Effector CD4-positive, alpha-beta T cell (primary cell): ENCODE measurements around the gene ZSWIM5.
"Not testable (repeated sequence)": the region's sequence is repeated elsewhere in the genome, so short reads cannot be mapped to it uniquely, and the experiment has no call there.

Experiments
- DNase-seq: peaks from one replicate; pipeline ENCODE4 v3.0.0-alpha.2; 2020

ZSWIM5 gene

GRCh38 chr1:45136984-45137383, 69.4 kb downstream of the ZSWIM5 start:
- no peak for DNase-seq

GRCh38 chr1:45135316-45135715, 71.1 kb downstream of the ZSWIM5 start:
- DNase-seq, result no peak

- DNase-seq, result no peak
These were observed 71.9 kb downstream of the ZSWIM5 start for GRCh38 chr1:45134461-45134873.

GRCh38 chr1:45132719-45133118, 73.7 kb downstream of the ZSWIM5 start:
- DNase-seq, result not testable (repeated sequence)

- no peak for DNase-seq
These were observed 83.0 kb downstream of the ZSWIM5 start for GRCh38 chr1:45123358-45123757.

DNA sequence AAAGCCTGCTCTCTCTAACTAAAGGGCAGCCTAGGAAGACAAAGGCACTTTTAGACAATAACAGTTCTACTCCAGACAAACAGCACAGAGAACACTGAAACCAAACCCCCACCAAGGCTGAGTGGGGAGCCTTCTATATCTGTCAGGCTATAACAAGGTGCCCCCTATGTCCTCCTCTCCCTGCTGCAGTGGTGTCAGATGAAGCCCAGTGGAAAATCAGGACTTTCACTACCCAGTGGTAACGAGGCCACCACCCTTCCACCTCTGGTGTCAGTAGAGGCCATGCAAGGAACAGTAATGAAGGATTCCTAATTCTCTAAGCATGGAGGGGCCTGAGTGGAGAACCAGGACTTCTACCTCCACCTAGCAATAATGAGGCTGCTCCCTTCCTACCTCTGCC, 83.7 kb downstream of the ZSWIM5 start:
- DNase-seq, result no peak

DNA sequence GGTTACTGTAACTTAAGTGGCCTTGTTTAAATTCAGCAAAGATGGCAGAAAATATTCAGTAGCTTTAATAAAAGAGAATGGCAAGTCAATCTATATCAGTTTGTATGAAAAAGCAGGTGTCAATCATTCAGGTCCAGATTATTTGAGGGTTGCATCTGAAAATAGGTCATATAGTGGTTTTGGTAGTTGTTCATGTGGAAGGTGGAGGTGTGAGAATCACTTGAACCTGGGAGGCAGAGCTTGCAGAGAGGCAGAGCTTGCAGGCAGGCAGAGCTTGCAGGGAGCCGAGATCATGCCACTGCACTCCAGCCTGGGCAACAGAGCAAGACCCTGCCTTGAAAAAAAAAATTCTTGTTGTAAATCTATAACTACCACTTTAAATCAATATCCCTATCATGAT, 88.6 kb downstream of the ZSWIM5 start:
- DNase-seq, result no peak

- DNase-seq, result no peak
These were observed 89.6 kb downstream of the ZSWIM5 start for GRCh38 chr1:45116820-45117219.

DNA sequence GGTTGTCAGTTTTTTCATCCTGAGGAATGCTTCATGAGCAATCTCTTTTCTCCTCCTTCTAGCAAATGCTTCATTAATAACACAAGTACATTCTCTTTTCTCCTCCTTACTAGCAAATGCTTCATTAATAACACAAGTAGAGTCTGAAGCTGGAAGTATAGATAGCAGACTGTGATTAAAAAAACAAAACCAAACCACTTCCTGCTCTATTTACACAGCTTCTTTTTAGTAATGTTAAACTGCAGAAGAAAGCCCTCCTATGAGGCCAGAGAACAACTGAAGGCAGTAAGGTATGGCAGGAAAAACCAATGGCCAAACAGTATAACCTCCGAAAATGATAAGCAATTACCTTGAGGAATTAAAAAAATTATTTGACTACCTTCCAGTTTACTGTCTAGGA, 90.1 kb downstream of the ZSWIM5 start:
- no peak for DNase-seq

GRCh38 chr1:45115198-45115597, 91.2 kb downstream of the ZSWIM5 start:
- not testable (repeated sequence) for DNase-seq

DNA sequence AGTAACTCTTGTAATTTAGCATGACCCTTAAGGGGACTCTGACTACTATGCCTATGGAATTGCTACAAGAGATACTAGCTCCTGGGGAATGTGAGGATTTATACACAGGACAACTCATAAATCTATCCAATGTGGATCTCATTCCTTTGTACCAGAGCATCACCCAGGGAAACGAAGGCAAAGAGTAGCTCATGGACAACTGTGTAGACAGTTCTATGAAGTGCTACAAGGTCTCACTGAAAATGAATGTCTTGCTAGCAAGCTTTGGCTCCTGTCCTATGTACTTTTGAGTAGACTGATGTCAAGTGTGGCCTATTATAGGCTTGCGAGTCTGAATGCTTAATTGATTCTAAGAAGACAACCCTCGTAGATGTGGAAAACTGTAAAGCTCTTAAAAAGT, 93.7 kb downstream of the ZSWIM5 start:
- no peak for DNase-seq

DNA sequence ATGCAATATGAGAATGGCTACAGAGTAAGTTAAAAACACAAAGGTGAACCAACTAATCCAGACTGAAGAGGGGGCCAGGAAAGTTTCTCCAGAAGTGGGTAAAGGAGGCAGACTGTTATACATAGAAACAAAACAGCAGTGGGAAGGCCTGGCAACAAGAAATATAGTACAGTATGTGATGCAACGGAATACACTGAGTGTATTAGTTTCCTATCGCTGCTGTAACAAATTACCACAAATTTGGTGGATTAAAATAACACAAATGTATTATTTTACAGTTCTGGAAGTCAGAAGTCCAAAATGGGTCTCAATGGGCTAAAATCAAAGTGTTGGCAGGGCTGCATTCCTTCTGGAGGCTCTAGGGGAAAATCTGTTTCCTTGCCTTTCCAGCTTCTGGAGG, 95.2 kb downstream of the ZSWIM5 start:
- no peak for DNase-seq

DNA sequence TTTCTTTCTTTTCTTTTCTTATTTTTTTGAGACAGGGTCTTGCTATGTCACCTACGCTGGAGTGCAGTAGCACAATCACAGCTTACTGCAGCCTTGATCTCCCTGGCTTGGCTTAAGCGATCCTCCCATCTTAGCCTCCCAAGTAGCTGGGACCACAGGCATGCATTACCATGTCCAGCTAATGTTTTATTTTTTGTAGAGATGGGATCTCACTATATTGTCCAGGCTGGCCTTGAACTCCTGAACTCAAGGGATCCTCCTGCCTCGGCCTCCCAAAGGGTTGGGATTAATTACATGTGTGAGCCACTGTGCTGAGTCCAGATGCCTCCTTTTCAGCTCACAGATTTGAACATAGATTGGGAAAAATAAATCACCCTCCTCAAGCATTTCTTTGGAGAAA, 98.6 kb downstream of the ZSWIM5 start:
- DNase-seq, result no peak

- DNase-seq, result not testable (repeated sequence)
These were observed 99.5 kb downstream of the ZSWIM5 start for GRCh38 chr1:45106864-45107263.

DNA sequence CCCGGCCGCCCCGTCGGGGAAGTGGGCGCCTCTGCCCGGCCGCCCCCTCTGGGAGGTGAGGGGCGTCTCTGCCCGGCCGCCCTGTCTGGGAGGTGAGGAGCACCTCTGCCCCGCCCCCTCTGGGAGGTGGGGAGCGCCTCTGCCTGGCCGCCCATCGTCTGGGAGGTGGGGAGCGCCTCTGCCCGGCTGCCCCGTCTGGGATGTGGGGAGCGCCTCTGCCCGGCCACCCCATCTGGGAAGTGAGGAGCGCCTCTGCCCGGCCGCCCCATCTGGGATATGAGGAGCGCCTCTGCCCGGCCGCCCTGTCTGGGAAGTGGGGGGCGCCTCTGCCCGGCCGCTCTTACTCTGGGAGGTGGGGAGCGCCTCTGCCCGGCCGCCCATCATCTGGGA, 100.3 kb downstream of the ZSWIM5 start:
- not testable (repeated sequence) for DNase-seq

DNA sequence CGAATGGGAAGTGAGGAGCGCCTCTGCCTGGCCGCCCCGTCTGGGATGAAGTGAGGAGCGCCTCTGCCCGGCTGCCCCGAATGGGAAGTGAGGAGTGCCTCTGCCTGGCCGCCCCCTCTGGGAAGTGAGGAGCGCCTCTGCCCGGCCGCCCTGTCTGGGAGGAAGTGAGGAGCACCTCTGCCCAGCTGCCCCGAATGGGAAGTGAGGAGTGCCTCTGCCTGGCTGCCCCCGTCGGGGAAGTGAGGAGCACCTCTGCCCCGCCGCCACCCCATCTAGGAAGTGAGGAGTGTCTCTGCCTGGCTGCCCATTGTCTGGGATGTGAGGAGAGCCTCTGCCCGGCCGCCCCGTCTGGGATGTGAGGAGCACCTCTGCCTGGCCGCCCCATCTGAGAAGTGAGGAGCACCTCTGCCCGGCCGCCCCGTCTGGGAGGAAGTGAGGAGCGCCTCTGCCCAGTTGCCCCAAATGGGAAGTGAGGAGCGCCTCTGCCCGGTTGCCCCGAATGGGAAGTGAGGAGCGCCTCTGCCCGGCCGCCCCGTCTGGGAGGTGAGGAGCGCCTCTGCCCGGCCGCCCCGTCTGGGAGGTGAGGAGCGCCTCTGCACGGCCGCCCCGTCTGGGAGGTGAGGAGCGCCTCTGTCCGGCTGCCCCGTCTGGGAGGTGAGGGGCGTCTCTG, 100.8 kb downstream of the ZSWIM5 start:
- not testable (repeated sequence) for DNase-seq

DNA sequence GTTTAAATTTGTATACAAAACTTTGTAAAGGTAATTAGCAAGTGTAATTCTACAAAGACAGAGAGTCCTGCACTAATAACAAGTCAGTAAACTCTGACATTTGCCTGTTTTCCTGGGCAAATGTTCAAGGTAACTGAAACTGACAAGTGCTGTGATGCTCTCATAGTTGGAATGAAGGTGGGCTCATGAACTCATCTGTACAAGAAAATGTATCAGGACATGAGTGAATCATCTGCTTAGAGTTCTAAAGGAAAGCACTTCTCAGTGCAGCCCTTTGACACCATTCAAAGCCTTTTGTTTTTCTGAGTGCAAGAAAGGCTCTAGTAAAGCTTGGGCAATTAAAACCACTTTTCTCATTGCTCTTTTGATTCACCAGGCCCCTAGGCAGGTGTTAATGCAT, 102.9 kb downstream of the ZSWIM5 start:
- DNase-seq, result no peak

DNA sequence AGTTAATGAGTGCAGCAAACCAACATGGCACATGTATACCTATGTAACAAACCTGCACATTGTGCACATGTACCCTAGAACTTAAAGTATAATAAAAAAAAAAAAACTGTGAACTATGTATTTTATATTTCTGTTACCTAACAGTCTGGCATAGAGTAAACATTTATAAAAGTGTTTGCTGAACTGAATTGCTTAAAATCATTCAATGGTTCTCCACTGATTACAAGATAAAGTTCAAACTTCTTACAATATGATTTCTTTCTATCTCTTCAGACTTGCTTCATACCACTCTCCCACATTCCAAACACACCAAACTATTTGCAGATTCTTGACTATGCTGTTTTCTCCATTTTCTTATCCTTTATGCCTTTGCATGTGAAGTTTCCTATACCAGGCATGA, 104.5 kb downstream of the ZSWIM5 start:
- DNase-seq, result no peak

GRCh38 chr1:45101528-45101927, 104.9 kb downstream of the ZSWIM5 start:
- DNase-seq, result not testable (repeated sequence)

- DNase-seq, result no peak
These were observed 108.5 kb downstream of the ZSWIM5 start for GRCh38 chr1:45097944-45098343.

GRCh38 chr1:45097079-45097478, 109.3 kb downstream of the ZSWIM5 start:
- DNase-seq, result no peak

DNA sequence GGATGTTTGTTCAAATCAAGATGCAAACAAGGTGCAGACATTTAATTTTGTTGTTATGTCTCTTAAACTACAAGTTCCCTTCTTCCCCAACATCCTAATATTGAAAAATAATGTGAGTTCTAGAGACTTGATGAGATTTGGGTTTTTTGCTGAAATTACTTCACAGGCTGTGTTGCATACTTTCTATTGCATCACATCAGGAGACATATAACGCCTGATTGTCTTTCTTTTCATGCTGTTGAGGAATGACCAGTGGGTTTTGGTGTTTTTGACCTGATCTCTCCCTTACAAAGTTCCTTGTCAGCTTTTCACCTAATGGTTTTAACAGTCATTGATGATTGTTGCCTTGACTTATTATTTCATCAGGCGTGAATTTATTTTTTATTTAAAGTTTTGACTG, 111.0 kb downstream of the ZSWIM5 start:
- no peak for DNase-seq

- DNase-seq, result not testable (repeated sequence)
These were observed 112.0 kb downstream of the ZSWIM5 start for GRCh38 chr1:45094371-45094770.

GRCh38 chr1:45093334-45093733, 113.1 kb downstream of the ZSWIM5 start:
- DNase-seq, result no peak

GRCh38 chr1:45089711-45090110, 116.7 kb downstream of the ZSWIM5 start:
- DNase-seq, result no peak
